Medulla oblongata (tissue), 1 donor: ENCODE measurements around the gene GADD45B.
"Not testable (repeated sequence)": the region's sequence is repeated elsewhere in the genome, so short reads cannot be mapped to it uniquely, and the experiment has no call there.

Experiments
- DNase-seq: peaks from one replicate; pipeline ENCODE4 v3.0.0-alpha.2; 2015; ENCODE audit errors: extremely low spot score

Gene GADD45B

GRCh38 chr19:2488405-2488941, 12.5 kb downstream of the GADD45B start:
- DNase-seq: no peak

GRCh38 chr19:2488942-2489731, 13.2 kb downstream of the GADD45B start:
- DNase-seq: peak; percentile 45

- no peak for DNase-seq
Measured at GRCh38 chr19:2490659-2491058, 14.7 kb downstream of the GADD45B start.

GRCh38 chr19:2491130-2491801, 15.3 kb downstream of the GADD45B start:
- DNase-seq: no peak

- DNase-seq: no peak
Measured at GRCh38 chr19:2492870-2493269, 16.9 kb downstream of the GADD45B start.

DNA sequence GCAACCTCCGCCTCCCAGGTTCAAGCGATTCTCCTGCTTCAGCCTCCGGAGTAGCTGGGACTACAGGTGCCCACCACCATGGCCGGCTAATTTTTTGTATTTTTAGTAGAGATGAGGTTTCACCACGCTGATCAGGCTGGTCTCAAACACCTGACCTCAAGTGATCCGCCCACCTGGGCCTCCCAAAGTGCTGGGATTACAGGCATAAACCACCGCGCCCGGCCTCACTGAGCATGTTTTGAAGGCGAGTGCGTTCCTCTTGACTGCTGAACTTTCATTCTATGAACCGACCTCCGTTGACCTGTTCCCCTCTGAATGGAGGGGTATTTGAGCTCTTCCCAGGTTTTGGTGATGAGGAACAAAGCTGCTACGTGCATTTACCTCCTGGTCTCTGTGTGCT, 17.5 kb downstream of the GADD45B start:
- DNase-seq: not testable (repeated sequence)

DNA sequence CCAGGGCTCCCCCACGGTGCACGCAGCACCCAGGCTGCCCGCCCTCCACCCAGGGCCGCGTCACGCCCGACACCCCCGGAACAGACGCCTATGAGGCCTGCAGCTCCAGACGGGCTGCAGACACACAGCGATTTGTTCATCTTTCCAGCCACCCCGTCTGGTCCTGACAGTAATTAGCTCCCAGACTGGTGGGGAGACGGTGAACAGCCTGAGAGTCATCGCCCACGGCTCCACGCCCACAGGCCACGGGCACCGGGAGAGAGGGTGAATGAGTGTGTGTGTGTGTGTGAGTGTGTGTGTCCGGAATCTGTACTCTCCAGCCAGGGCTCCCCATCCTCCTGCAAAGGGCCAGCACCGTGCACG, 18.1 kb downstream of the GADD45B start:
- no peak for DNase-seq

GRCh38 chr19:2494447-2495129, 18.7 kb downstream of the GADD45B start:
- DNase-seq: peak; percentile 76

DNA sequence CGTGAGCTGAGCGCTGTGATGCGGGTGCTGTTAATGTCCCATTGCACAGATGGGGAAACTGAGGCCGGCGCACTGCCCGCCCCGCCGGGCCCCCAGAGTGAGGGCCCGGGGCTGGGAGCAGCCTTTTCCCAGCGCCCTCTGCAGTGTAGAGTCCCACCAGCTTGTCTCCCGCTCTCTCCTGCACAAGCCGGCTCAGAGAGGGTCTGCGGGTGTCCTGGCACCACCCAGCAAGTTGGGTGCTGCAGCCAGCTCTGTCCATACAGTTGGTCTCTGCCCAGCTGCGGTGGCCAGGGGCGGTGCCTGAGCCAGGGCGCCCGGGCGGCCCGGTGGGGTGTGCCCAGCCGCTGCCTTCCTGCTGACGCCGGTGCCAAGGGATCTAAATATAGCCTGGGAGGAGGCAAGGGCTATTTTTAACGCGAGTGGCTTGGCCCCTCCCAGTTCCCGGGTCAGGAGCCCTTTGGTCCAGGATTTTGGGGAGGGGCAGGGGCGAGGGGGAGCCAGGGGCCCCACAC, 19.3 kb downstream of the GADD45B start:
- peak; percentile 54 for DNase-seq

DNA sequence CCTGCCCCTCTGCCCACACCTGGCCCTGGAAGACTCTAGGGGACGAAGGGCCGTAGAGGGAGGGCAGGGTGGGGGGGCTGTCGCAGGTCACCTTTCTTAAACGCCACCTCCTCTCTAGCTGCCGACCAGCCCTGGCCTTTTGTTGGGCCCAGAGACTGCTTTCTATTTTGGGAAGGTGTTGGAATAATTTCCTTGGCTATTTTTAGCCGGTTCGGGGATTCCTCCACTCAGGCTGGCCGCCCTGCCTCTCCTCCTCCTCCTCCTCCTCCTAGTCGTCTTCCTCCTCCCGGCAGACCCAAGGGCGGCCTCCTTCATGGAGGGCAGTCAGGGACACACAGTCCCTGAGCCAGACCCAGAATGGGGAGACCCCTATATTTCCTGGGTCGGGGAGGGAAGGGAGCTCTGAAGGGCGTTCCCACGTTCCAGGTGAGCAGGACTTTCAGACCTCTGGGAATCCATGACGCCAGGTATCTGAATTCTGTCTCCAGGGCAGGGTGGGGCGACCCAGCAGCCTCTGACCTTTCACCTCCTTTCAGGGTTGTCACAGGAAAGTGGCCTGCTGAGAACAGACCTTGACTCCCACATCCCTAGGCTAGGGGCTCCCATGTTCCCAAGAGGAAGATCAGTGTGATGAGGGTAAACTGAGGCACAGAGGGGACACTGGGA, 19.9 kb downstream of the GADD45B start:
- no peak for DNase-seq

- DNase-seq: no peak
Measured at GRCh38 chr19:2497186-2497585, 21.3 kb downstream of the GADD45B start.

DNA sequence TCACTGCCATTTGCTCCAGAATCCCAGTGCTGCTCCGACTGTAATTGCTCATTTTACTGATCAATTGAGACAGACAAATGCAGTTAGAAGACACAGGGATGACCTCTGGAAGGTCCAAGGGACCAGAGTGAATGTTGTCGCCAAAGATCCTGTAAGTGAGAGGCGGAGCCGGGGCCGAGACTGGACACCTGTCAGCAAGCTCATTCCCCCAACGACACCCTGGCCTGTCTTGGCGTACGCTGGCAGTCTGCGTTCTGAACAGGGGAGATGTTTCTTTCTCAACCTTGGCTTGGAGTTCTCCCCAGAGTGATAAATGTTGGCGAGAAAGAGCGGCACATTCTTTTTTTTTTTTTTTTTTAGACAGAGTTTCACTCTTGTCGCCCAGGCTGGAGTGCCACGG, 24.2 kb downstream of the GADD45B start:
- DNase-seq: no peak

GRCh38 chr19:2500841-2501261, 24.9 kb downstream of the GADD45B start:
- no peak for DNase-seq

DNA sequence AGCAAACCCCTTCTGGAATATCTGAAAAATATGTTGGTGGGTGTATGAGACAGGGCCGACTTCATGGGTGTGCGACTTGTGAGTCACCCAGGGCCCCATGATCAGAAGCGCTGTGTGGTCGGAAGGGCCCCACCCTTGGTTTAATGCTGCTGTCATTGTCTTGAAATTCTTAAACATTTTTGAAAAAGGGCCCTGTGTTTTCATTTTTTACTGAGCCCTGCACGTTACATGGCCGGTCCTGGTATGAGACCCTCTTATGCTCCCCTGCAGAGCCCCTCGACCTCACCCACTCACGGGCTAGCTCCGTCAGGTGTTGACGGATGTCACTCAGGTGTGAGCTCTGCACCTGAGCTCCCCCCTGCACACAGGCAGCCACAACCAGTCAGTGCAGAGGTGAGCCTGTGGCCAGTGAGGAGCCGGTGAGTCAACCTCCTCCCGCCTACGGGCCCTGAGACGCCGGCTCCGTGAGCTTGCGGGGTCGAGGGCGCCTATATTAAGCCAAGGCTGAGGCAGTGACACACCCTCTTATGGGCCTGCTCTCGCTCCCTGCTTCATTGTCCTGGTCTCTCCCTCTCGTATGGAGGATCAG, 27.7 kb downstream of the GADD45B start:
- DNase-seq: no peak

DNA sequence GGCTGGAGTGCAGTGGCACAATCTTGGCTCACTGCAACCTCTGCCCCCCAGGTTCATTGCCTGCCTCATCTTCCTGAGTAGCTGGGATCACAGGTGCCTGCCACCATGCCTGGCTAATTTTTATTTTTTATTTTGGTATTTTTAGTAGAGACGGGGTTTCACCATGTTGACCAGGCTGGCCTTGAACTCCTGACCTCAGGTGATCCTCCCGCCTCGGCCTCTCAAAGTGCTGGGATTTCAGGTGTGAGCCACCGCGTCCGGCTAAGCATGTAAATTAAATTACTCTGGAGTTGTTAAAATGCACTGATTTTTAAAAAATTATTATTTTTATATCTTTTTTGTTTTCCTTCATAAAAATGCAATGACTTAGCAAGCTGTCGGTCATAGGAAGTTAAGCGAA, 30.7 kb downstream of the GADD45B start:
- DNase-seq: not testable (repeated sequence)

- peak; percentile 9 for DNase-seq
Measured at GRCh38 chr19:2507109-2507508, 31.2 kb downstream of the GADD45B start.

DNA sequence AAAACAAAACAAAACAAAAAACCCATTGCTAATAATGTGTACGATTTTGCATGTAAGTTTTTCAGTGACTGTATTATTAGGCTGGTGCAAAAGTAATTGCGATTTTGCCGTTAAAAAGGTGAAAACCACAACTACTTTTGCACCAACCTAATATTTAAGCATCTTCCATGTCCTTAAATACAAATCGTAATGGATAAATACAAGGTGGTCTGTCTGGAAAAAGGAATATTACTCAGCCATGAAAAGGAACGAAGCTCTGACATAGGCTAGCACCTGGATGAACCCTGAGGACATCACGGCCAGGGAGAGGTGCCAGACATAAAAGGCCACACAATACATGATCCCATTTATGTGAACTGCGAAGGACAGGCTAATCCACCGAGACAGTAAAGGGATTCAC, 33.2 kb downstream of the GADD45B start:
- DNase-seq: no peak

- DNase-seq: no peak
Measured at GRCh38 chr19:2511570-2511969, 35.6 kb downstream of the GADD45B start.

DNA sequence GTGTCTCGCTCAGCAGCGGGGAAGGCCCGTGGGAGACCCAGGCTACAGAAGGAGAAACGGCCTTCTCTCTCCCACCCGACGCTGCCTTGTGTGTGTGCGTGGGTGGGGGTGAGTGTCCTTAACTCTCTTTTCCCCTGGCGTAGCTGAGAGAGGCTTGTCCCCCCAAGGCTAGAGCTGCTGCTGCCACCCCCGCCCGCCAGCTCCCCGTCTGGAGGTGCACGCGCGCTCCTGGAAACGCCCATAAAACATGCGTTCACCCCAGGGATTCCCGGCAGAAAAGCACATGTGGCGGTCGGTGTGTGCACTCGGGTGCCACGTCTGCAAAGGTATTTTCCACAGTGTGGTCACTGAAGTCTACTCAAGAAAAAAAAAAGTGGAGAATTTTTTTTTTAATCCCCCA, 36.1 kb downstream of the GADD45B start:
- DNase-seq: no peak

DNA sequence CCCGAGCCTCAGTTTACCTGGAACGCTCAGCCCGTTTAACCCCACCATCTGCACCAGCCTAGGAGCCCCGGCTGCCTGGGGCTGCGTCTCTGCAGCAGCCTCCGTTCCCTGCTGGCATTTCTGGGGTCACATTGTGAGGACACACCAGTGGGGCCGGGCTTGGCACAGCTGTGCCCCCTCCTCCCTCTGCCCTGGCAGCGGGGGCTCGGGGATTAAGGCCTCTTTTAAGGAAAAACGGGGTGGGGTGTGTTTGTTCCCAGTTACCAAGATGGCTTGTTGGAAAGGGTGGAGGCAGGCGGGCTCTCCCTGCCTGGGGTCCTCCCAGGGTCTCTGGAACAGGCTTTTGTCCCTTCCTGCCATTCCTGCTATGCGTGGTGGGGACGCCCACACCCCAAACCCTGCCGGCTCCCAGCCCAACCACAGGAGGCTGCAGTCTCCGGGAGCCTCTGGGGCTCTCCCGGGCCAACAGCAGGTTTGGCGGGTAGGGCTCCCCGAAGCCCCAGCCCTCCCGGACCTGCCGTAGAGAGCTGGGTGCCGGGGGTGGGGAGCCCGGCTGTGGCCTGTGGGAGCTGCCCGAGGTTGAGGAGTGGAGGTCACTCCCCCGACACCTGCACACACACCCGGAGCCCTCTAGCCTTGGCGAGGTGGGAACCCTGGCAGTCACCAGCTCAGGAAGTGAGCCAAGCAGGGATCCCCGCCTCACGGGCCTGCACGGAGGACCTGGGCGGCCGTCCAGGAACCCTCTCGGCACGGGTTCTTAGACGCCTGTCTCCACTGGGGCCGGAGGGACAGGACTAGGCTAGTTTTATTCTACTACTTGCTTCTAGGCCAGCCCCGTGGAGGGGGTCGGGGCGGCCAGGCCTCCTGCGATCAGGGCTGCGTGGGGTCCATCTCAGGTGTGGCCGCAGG, 36.9 kb downstream of the GADD45B start:
- DNase-seq: no peak
